HG03139 (cell line): Measurements from ENCODE around the gene CTRL.

ENCODE experiments used
- ATAC-seq: cut with Tn5 transposase; IDR thresholded peaks from one replicate; pipeline ENCODE4 v1.9.1; 2021; ENCODE audit not compliant: unreplicated experiment

CTRL gene

DNA sequence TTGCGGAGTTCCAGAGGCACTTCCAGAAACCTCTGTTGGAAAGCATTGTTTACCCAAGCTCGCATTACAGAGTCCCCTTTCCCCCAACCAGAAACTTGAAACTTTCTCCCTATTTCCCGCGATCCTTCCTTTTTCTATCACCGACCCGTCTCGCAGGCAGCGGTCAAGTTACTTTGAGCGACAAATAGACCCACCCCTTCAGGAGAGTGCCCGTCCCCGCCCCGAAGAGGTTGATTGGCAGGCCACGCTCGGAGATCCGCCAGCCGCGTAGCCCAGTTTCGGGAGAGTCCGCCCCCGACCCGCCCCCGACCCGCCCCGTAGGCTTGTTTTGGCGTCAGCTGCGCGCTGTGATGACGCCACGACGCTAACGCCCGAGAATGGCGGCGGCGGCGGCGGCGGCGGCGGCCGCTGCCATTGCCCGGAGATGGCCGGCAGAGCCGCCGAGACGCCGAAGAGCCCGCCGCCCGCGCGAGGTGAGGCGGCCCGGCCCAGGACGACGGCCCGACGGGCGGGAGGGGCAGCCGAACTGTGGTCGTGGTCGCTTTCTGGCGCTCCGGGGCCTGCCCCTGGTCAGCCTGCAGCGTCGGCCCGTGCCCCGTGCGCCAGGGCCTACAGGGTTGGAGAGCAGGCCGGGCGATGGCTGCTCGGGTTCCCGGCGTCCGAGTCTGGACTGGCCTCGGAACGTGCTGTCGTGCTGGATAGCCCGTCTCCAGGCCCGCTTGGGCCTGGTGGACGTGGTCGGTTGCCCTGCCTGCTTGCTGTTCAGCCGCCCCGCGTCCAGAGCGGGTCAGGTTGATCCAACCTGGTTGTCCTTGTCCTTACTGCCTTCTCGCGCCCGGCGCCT, 38.5 kb downstream of the CTRL start, which contains the start of gene PSKH1:
TSS of gene PSKH1 (plus strand) at position 356 of the 844 bp plus-strand sequence. CDS start 15,496 bp downstream, outside the sequence.
- ATAC-seq: peak; percentile 75

DNA sequence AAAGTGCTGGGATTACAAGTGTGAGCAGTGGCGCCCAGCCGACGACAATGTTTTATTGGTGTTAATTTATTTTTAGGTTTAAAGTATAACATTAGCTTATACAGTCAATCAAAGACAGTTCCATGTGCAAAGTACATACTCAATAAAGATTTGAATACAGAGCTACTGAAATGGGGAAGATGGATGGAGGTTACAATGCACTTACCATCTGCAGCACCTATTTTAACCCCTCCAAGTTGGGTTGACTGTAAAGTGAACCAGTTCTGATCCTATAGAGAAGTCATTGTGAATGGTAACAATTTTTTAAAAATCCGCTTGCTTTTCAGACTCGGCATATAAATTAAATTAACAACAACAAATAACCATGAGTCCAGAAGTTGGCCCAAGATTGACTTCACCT, 39.3 kb downstream of the CTRL start:
- no peak for ATAC-seq

DNA sequence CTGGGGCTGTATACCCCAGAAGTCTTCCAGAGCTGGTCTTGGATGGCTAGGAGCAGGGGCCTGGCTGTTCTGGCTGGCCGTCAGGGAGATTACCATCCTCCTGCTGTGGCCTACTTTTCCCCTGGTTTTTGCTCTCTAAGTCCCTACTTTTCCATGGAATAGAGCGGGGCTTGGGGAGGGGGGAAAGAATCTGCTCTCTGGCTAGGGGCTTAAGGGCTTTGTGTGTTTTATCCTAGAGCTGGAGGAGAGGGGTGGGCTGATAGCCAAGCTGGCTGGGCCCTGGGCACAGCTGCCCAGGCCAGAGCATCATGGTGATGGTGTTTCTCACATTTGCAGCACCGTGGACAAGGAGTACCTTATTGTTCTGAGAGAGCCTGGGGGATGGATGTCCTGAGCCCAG, 43.3 kb downstream of the CTRL start:
- no peak for ATAC-seq

DNA sequence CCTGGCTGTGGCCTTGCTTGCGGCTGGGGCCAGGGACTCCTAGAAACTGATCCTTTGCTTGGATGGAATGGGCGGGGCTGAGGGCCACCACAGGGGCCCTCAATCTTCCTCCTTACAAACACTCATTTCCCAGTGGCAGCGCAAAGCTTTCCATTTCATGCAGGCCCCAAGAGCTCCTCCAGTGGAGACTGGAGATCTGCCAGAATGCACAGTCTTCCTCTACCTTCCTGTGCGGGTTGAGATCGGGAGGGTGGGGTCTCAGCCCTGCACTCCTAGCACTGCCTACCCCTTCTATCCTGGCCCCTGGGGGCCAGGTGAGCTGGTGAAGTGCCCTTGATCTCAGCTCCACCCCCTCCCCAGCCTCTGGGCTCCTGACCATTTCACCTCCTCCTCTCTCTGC, 45.3 kb downstream of the CTRL start:
- no peak for ATAC-seq

DNA sequence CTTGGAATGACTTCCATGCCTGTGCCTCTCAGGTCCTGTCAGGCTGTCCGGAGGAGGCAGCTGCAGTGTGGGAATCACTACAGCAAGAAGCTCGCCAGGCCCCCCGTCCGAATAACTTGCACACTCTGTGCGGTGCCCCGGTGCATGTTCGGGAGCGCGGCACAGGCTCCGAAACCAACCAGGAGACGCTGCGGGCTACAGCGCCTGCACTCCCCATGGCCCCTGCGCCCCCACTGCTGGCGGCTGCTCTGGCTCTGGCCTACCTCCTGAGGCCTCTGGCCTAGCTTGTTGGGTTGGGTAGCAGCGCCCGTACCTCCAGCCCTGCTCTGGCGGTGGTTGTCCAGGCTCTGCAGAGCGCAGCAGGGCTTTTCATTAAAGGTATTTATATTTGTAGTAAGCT, 45.7 kb downstream of the CTRL start:
- ATAC-seq: no peak

DNA sequence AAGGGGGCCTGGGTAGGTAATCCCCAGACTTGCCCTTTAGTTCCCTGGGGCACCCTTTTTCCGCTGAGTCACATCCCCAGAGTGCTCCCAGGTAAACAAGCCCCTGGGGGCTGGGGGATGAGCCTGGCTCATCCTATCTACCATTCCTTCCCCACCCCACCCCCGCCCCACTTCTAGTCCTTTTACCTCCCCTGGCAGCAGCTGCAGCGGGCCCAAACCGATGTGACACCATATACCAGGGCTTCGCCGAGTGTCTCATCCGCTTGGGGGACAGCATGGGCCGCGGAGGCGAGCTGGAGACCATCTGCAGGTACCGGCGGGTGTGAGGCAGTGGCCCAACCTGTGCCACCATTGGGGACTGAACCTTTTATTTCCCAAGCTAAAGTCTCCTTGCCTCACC, 46.1 kb downstream of the CTRL start:
- ATAC-seq: no peak

DNA sequence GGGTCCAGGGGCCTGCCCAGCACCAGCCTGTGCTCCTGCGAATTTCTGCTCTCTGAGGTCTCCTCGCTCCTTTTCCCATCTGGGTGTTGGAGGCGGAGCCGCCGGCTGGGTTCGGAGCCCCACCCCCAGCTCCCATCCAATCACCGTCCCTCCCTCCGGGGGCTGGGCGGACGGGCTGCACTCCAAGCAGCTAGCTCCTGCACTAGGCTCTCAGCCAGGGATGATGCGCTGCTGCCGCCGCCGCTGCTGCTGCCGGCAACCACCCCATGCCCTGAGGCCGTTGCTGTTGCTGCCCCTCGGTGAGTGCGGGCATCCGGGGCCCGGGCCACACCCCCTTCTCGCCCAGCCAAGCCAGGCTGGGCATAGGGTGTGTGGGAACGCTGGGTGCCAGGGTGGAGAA, 47.0 kb downstream of the CTRL start, which contains the start of gene NRN1L:
TSS of gene NRN1L (plus strand) at position 202 of the 400 bp plus-strand sequence. CDS start at position 221, 19 bp downstream.
- no peak for ATAC-seq

DNA sequence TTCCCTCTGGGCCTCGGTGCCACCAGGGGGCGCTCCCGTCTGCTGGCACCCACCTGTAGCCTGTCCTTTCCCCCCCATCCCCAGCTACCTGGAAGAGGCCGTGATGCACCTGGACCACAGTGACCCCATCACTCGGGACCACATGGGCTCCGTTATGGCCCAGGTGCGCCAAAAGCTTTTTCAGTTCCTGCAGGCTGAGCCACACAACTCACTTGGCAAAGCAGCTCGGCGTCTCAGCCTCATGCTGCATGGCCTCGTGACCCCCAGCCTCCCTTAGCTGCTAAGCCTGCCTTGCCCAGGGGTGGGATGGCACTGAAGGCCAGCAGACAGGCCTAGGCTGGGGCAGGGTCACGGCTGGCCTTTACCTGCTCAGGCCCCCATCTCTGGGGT, 47.8 kb downstream of the CTRL start:
- no peak for ATAC-seq

DNA sequence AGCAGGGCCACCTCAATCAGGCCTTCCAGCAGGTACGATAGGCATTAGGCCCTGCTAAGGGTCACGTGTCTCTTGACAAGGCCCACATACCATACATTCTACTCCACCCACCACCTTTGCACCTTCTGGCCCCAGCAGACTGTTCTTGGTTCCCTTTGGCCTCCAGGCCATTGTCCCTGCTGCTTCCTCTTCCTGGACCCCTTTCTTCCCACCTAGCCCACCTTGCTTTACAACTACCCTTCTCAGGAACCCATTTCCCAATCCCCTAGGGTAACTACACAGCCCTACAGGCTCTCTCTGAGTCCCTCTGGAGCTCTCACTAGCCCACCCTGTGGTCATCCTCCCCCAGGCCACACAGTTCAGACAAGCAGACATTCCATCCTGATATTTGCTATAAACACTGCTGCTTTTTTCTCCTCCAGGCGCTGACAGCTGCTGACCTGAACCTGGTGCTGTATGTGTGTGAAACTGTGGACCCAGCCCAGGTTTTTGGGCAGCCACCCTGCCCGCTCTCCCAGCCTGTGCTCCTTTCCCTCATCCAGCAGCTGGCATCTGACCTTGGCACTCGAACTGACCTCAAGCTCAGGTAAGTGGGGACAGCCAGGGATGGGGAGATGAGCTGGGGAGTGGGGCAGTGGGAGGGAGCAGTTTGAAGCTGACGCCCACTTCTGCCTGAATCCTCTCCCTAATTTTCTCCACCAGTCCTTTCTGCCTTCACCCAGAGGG, 48.4 kb downstream of the CTRL start:
- no peak for ATAC-seq

DNA sequence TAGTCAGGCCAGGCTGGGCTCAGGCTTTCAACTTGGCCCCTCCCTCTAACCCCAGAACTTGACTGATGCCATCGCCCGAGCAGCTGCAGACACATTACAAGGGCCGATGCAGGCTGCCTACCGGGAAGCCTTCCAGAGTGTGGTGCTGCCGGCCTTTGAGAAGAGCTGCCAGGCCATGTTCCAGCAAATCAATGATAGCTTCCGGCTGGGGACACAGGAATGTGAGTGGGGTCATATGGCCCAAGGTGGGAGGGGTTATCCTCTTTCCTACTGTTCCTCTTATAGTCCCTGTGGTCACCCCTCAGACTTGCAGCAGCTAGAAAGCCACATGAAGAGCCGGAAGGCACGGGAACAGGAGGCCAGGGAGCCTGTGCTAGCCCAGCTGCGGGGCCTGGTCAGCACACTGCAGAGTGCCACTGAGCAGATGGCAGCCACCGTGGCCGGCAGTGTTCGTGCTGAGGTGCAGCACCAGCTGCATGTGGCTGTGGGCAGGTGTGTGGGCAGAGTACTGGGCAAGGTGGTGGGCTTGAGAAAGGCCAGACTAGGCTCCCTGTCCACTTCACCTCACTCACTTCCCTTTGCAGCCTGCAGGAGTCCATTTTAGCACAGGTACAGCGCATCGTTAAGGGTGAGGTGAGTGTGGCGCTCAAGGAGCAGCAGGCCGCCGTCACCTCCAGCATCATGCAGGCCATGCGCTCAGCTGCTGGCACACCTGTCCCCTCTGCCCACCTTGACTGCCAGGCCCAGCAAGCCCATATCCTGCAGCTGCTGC, 49.1 kb downstream of the CTRL start:
- no peak for ATAC-seq

DNA sequence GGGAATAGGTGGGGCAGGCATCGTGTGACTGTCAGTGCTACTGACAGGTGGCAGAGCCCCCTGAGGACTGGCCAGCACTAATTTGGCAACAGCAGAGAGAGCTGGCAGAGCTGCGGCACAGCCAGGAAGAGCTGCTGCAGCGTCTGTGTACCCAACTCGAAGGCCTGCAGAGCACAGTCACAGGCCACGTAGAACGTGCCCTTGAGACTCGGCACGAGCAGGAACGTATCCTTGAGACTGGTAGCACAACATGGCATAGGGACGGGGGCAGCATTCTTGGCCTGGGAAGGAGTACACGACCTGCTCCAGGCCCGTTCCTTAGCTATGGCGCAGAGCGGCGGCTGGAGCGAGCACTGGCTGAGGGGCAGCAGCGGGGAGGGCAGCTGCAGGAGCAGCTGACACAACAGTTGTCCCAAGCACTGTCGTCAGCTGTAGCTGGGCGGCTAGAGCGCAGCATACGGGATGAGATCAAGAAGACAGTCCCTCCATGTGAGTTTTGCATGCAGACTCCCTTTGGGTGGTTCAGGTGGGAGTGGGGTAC, 50.0 kb downstream of the CTRL start:
- ATAC-seq: no peak

DNA sequence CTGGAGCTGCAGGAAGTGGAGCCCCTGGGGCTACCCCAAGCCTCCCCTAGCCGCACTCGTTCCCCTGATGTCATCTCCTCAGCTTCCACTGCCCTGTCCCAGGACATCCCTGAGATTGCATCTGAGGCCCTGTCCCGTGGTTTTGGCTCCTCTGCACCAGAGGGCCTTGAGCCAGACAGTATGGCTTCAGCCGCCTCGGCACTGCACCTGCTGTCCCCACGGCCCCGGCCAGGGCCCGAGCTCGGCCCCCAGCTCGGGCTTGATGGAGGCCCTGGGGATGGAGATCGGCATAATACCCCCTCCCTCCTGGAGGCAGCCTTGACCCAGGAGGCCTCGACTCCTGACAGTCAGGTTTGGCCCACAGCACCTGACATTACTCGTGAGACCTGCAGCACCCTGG, 51.1 kb downstream of the CTRL start:
- ATAC-seq: no peak

DNA sequence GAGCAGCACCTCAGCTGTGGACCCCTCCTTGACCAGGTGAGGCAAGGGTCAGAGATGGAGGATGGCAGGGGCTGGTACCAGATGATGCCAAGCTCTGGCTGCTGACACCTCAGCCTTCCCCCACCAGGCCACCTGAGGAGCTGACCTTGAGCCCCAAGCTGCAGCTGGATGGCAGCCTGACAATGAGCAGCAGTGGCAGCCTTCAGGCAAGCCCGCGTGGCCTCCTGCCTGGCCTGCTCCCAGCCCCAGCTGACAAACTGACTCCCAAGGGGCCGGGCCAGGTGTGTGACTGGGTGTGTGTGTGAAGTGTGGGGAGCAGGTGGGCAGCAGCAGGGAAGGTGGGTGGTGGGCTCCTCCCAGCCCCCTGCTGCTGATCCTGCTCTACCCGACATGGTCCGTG, 51.7 kb downstream of the CTRL start:
- no peak for ATAC-seq
